AG08395 (cell line): ENCODE results near the gene RNF133.
"Not testable (repeated sequence)": the region's sequence is repeated elsewhere in the genome, so short reads cannot be mapped to it uniquely, and the experiment has no call there.

ENCODE experiments used
- DNase-seq: peaks from one replicate; pipeline ENCODE4 v3.0.0; 2012; ENCODE audit warnings: mixed read lengths, low spot score

Gene RNF133

DNA sequence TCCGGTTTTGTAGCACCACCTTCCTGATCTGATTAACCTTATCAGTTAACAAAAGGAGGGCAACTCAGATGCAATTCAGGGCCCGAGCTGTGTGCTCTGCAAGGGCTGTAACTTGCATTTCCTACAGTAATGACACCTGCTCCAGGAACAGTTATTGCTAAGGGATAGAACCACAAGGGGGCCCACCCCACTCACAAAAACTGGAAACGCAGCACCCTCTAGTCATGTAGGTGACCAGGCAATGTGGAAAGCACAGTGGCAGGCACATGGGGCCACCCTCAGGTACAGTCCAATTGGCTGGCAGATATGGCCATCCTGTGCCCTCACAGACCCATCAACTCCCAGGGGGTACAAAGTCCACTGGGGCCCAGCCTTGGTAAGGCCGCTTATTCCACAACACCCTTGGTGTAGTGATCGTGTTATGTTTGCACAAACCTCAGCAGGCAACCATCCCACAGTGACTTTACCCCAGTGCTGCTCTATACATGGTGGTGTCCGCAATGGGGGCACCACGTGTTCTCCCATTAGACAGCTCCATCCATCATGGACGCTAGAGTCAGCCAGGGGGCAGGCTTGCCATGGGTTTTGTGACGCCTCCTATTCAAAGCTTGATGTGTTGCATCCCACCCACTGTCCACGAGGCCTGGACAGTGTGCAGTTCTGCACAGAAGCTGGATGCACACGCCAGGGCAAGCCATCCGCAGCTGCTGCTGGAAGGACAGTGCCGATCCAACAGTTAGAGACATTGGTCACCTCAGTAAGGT lies 9.4 kb downstream of the RNF133 start:
- DNase-seq: no peak

DNA sequence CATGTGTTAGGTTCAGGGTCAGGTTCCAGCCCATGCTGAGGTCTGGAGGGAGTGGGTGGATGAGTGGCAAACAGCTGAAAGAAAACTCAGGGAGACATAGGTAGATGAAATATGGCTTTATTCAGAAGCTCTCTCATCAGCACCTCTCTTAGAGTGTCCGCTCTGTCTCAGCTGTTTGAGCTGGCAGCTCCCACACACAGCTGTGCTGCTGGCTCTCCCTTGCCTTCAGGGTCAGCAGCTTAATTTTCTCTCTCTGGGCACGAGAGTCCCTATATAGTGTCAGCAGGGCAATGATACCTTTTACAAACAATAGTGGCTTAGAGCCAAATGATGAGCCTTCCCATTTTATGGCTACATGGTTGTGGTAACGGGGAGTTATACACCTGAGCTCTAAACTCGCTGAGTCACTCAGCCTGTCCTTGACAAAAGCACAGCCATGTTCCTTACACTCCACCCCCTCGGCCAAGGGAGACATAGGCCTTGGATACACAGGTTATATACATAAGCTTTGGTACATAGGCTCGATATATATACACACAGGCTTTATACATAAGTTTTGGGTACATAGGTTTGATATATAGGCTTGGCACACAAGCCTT lies 10.4 kb downstream of the RNF133 start:
- DNase-seq: no peak

DNA sequence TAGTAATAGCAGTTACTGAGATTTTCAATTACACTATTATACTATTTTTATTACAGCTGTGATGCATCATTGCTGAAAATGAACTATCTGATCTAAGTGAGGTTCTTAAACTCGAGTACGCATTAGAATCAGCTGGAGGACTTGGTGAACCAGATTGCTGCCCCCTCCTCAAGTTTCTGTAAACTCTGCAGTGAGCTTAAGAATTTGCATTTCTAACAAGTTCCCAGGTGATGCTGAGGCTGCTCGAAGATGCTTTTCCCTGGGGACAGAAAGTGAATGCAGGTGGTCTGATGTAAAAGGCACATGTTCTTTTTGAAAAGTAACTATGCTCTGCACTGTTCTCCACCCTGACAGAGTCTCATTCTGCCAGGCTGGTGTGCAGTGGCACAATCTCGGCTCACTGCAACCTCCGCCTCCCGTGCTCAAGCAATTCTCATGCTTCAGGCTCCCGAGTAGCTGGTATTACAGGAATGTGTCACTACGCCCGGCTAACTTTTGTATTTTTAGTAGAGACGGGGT lies 12.5 kb downstream of the RNF133 start:
- DNase-seq: no peak

DNA sequence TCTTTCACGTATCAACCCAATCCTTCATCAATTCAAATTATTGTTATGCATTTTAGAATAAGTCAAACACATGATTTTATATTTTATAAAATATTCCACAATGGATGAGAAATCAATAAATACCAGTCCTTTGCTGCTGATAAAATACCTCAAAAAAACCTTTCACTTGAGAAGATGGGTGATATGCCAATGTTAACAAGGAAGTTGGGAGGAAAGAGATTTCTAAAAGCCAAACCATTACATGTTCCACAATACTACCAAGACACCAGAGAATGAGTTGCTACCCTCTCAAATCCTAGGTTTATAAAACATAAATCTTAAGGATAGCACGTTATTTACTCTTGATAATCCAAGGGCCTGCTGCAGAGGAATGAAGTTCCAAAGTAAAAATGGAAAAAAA lies 14.4 kb downstream of the RNF133 start:
- no peak for DNase-seq

DNA sequence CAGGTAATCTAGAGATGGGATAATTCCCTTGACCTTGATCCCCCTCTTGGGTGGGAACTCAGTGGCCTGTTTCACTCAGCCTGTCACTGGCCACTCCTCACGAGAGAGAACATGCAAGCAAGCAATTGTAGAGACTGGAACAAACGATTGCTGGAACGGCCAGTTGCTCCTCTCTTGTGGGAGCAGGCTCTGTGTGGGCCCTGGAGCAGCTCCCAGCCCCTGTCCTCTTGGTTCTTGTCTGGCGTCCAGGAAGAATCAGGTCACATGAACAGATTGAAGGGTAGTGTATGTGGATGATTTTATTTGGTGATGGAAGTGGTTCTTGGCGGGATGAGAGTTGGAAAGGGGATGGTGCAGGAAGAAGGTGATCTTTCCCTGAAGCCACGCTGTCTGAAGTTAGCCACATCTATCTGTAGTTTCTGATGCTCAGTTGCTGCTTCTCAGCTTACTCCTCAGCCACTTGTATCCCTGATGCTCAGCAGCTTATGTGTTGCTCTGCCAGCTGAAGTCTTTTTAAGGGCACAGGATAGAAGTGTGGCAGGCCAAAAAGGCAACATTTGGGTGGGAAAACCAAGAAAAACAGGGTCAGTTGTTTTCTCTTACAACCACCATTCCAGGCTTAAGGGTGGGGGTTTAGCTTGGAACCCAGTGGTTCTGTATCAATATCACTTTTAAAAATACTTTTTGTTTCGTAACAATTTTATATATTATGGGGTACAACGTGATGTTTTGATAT lies 15.9 kb downstream of the RNF133 start:
- no peak for DNase-seq

DNA sequence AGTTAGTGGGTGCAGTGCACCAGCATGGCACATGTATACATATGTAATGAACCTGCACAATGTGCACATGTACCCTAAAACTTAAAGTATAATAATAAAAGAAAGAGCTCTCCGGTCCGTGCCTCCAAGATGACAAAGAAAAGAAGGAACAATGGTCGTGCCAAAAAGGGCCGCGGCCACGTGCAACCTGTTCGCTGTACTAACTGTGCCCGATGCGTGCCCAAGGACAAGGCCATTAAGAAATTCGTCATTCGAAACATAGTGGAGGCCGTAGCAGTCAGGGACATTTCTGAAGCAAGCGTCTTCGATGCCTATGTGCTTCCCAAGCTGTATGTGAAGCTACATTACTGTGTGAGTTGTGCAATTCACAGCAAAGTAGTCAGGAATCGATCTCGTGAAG lies 17.7 kb downstream of the RNF133 start:
- DNase-seq: not testable (repeated sequence)

DNA sequence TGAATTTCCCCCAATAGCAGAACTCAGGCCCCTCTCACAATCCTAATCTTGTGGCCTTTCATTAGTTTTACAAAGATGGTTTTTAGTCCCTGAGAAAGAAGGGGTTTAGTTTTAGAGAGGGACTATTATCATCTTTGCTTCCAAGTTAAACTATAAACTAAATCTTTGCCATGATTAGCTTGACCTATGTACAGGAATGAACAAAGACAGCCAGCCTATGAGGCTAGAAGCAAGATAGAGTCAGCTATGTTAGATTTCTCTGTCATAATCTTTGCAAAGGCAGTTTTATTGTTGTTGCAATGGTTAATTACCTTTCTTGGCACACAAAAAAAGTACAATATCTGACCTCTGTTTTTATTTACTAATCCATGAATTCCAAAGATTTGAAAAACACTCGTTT lies 19.1 kb downstream of the RNF133 start:
- no peak for DNase-seq

DNA sequence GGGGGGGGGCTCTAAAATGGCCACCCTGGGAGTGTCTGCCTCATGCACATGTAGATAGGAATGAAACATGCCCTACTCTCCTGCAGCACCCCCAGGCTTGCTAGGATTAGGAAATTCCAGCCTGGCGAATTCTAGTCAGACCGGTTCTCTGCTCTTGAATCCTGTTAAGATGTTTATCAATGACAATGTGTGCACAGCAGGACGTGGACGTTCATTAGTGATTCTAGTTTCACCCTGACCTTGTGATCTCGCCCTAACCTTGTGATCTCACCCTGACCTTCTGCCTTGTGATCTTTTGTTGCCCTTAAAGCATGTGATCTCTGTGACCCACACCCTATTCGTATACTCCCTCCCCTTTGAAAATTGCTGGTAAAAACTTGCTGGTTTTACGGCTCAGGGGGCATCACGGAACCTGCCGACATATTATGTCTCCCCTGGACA lies 19.6 kb downstream of the RNF133 start:
- not testable (repeated sequence) for DNase-seq

DNA sequence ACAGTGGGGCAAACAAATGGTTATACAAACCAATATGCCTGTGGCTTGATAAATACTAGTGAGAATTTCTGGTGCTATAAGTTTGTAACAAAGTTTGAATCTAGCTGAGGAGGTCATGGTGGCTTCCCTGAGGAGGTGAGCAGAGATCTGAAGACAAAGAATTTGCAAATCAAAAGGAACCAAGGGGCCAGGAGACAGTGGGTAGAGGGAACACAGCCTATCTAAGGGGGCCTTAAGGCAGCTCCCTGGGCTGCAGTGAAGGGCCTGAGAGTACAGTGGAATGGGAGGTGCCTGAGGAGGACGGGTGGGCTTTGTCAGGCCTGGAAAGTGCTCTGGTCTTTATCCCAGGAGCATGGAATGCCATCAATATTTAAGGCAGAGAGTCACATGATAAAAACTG lies 21.8 kb downstream of the RNF133 start:
- no peak for DNase-seq

DNA sequence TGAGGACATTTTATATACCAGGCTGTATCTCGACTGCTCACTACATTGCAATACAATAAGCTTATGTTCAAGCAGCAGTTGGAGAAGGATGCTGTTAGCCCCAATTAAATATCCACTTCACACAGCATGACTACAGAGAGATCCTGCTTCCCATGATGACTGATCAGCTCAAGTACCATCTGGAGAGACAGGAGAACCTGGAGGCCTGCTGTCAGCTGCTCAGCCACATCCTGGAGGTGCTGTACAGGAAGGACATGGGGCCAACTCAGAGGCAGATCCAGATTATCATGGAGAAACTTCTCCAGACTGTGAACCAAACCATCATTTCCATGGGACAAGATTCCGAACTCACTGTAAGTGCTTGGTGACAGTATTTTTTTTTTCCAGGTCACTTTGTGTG lies 22.5 kb downstream of the RNF133 start:
- no peak for DNase-seq

DNA sequence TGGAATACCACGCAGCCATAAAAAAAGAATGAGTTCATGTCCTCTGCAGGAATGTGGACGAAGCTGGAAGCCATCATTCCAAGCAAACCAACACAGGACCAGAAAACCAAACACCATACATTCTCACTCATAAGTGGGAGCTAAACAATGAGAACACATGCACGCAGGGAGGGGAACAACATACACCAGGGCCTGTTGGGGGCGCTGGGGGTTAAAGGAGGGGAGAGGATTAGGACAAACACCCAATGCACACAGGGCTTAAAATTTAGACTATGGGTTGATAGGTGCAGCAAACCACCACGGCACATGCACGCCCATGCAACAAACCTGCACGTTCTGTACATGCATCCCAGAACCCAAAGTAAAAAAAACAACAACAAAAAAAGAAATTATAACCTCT lies 23.3 kb downstream of the RNF133 start:
- no peak for DNase-seq

DNA sequence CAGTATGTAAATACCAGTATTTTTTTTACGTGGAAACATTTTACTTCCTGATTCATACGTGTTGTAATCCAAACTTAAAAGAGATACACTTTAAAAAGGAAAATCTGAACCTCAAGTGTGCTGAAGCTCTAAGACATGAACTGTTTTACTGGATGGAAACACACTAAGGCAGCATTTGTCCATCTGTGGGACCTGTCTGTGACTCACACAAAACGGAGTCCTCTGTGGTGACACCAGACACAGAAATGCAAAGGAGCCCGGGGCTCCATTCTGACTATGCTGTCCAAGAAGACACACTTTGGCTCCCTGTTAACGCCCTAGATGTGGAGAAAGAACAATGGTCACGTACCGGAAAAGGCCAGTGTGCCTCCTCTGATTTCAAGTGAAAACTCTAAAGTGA lies 23.9 kb downstream of the RNF133 start:
- peak; percentile 27 for DNase-seq

DNA sequence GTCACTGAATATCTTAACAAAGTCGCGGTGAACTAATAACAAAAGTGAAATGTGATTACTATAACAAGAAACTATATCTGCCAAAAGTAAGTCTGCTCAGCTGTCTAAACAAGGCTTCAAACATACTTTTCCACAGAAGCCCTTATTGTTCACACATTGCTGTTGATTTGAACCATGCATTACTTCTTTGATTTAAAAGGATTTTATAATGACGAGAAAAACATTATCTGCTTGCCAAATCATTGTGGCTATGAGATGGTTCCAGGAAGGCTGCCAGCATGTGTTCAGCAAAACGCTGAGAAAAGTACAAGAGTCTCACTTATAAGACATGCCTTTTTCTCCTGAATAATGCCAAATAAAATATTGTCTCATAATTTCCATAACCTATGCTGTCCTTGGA lies 24.4 kb downstream of the RNF133 start:
- peak; percentile 27 for DNase-seq

DNA sequence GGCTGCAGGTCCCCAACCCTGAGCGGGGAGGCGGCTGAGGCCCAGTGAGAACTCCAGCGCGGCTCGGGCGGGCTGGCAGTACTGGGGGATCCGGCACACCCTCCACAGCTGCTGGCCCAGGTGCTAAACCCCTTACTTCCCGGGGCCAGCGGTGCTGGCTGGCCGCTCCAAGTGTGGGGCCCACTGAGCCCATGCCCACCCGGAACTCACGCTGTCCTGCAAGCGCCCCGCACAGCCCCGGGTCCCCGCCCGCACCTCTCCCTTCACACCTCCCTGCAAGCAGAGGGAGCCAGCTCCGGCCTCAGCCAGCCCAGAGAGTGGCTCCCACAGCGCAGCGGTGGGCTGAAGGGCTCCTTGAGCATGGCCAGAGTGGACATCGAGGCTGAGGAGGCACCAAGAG lies 25.0 kb downstream of the RNF133 start:
- DNase-seq: no peak

DNA sequence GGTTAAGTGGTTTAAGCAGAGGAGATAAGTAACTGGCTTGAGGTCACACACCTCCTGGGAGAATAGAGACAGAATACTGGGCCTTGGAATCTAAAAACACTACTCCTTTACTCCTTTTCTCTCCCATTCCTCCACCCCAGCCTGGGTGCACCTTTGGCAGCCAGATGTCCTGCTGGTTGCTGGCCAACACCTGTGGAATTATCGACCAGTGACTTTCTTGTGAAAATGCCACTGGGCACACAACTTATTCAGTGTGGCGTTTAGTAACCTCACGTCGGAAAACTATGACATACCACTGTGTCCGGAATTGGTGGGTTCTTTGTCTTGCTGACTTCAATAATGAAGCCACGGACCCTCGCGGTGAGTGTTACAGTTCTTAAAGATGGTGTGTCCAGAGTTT lies 26.4 kb downstream of the RNF133 start:
- DNase-seq: no peak

DNA sequence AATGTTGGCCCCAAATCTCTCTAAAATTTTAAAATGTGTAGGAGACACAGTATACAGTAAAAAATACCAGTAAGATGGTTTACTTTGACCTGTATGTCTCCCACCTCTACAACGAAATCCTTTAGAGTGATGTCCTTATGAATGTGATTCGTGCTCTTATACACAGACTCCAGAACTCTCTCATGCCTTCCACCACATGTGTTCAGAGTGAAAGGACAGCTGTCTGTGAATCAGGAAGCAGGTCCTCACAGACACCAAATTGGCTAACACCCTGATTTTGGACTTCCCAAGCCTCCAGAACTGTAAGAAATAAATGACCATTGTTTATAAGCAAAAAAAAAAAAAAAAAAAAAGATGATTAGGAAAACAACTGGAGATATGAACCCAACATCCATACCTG lies 35.2 kb downstream of the RNF133 start:
- DNase-seq: no peak

DNA sequence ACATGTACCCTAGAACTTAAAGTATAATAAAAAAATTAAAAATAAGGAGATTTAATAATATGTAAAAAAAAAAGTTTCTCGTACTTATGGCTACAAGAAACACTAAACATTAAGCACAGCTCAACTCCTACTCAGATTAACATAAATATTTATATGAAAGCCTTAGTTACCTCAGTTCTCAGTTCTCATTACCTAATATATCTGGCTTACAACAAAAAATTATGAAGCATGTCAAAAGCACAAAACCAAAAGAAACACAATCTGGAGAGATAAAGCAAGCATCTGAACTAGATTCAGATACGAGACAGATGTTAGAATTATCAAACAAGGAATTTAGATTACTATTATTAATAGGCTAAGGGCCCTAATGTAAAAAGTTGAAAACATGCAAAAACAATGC lies 40.1 kb downstream of the RNF133 start:
- no peak for DNase-seq

DNA sequence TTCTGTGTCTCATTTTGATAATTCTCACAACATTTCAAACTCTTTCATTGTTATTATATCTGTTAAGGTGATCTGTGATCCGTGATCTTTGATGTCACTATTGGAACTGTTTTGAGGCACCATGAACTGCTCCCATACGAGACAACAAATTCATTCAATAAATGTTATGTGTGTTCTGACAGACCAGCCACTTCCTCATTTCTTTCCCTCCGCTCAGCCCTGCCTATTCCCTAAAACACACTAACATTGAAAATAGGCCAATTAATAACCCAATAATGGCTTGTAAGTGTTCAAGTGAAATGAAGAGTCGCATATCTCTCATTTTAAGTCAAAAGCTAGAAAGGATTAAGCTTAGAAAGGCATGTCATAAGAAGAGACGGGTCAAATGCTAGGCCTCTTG lies 45.2 kb downstream of the RNF133 start:
- no peak for DNase-seq

DNA sequence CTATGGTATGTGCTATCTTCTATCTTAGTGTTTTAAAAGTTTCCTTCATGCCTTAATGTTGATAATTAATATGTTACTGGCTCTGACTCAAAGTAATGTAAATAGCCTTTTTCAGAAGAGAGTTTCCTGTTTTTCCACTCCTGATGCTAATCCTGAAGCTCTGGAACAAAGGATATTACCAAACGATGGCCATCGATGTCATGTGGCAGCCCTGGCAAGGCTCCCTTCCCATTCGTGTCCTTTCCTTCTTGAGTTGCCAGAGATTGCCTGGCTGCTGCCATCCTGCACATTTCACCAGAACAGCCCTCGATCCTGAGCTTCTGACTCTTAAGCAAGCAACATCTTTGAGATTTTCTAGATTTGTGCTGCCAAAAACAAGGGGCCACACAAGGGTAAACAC lies 46.0 kb downstream of the RNF133 start:
- no peak for DNase-seq

DNA sequence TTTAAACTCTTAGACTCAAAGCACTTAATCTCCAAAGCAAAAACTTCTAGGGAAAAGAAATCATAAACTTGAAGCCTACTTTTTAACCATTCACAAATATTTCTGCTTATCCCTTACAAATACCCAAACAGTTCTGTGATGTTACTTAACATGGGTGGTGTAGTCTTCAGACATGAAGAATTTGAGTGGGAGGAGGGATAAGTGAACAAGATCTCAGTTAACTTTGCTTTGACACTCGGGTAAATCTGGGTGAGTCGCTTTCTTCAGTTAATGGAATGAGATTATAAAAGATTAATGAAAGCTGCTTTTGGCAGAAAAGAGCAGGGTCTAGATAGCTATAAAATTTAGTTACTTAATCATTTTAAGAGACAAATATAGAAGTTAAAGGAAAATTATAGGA lies 47.5 kb downstream of the RNF133 start:
- no peak for DNase-seq
